ENCODE data around the gene MLF2. TPM values are rescaled to one million over a fixed set of nuclear protein-coding genes. Genes with fewer than 3 reads are reported as not detected.

MLF2 gene
- total RNA-seq, 1 experiment from 2014 or later, result 309 TPM

DNA sequence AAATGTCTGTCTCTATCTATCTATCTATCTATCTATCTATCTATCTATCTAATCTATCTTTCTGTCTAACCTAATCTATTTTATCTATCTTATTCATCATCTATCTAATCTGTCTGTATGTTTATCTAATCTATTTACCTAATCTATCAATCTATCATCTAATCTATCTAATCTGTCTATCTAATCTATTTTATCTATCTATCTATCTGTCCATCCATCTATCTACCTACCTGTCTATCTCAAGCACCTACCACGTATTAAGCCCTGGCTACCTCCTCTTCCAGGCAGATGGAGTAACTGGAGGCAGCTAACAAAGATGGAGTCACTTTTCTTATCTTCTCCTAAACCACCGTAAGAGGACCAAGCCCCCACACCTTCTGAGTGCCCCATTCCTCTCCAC is 42.1 kb upstream of the MLF2 start:
- Histone ChIP-seq H3K27me3 (ENCODE audit: insufficient read depth, low read length) (no peaks in the 10 kb centered on the region), H3K9me3 (ENCODE audit: control insufficient read depth in 1 of 2, insufficient read depth in 1 of 2, low read depth in 1 of 2, low read length in 2 of 2) (no peaks in the 10 kb centered on the region), H2AFZ (ENCODE audit: low read depth, low read length, poor library complexity, severe bottlenecking) (no peak overlapping the region), H3K79me2 (ENCODE audit: insufficient read depth, low read length) (no peaks in the 10 kb centered on the region), H3K9ac (ENCODE audit: low read length) (no peak overlapping the region), H3K4me2 (ENCODE audit: low read length) (no peak overlapping the region), H3K4me3 (replicated peaks in 1 of 2; ENCODE audit: low read depth in 1 of 2, low read length in 2 of 2) (no peak overlapping the region), H3K9me2 (ENCODE audit: insufficient read depth) (no peaks in the 10 kb centered on the region), H3K4me1 (ENCODE audit: control insufficient read depth in 1 of 2, insufficient read depth in 2 of 2, low read length in 2 of 2) (no peaks in the 10 kb centered on the region), H3K36me3 (ENCODE audit: control insufficient read depth in 1 of 2, insufficient read depth in 2 of 2, low read length in 2 of 2) (no peaks in the 10 kb centered on the region), H3K27ac (ENCODE audit: low read depth, low read length) (no peak overlapping the region), H4K20me1 (ENCODE audit: insufficient read depth) (no peaks in the 10 kb centered on the region)
- ChIA-PET RAD21 (ENCODE audit: low non-redundant PET in 1 of 2, low total read pairs in 2 of 2, uncharacterized antibody in 2 of 2, unreplicated experiment in 2 of 2) (no interaction called here), CTCF (no interaction called here), POLR2A (interaction anchor here (0.8 kb wide), 1 partner anchor 23 kb away, joined by 3 read pairs; no protein-coding TSS in a partner anchor)
- intact Hi-C loops (cut with micrococcal nuclease), result no loop called here
- DNase-seq (ENCODE audit: low read depth, low spot score) (no peak), ATAC-seq (no peak)
- BruUV-seq (replicated peaks), result no TSS peak
- TF ChIP-seq POLR2A (IDR thresholded peaks at IDR 0.05; ENCODE audit: borderline replicate concordance, extremely low read depth, insufficient read depth, insufficient read length), result no peak
- TF ChIP-seq, protein P1, sequence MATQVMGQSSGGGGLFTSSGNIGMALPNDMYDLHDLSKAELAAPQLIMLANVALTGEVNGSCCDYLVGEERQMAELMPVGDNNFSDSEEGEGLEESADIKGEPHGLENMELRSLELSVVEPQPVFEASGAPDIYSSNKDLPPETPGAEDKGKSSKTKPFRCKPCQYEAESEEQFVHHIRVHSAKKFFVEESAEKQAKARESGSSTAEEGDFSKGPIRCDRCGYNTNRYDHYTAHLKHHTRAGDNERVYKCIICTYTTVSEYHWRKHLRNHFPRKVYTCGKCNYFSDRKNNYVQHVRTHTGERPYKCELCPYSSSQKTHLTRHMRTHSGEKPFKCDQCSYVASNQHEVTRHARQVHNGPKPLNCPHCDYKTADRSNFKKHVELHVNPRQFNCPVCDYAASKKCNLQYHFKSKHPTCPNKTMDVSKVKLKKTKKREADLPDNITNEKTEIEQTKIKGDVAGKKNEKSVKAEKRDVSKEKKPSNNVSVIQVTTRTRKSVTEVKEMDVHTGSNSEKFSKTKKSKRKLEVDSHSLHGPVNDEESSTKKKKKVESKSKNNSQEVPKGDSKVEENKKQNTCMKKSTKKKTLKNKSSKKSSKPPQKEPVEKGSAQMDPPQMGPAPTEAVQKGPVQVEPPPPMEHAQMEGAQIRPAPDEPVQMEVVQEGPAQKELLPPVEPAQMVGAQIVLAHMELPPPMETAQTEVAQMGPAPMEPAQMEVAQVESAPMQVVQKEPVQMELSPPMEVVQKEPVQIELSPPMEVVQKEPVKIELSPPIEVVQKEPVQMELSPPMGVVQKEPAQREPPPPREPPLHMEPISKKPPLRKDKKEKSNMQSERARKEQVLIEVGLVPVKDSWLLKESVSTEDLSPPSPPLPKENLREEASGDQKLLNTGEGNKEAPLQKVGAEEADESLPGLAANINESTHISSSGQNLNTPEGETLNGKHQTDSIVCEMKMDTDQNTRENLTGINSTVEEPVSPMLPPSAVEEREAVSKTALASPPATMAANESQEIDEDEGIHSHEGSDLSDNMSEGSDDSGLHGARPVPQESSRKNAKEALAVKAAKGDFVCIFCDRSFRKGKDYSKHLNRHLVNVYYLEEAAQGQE (IDR thresholded peaks at IDR 0.05; ENCODE audit: low read depth), result no peak
- no peak for TF ChIP-seq CEBPB (IDR thresholded peaks at IDR 0.05; ENCODE audit: low read depth)
- TF ChIP-seq FOSL1 (IDR thresholded peaks at IDR 0.05; ENCODE audit: low read depth), result no peak
- no peak for TF ChIP-seq YY1 (IDR thresholded peaks at IDR 0.05; ENCODE audit: extremely low read depth, insufficient replicate concordance, low read depth, low read length)
- TF ChIP-seq TCF7L2 (IDR thresholded peaks at IDR 0.05; ENCODE audit: borderline replicate concordance, extremely low read depth, insufficient read depth, insufficient read length), result no peak
- TF ChIP-seq, protein P2, sequence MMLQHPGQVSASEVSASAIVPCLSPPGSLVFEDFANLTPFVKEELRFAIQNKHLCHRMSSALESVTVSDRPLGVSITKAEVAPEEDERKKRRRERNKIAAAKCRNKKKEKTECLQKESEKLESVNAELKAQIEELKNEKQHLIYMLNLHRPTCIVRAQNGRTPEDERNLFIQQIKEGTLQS (IDR thresholded peaks at IDR 0.05), result no peak
- TF ChIP-seq SIN3A (IDR thresholded peaks at IDR 0.05; ENCODE audit: low read depth), result no peak
- no peak for TF ChIP-seq JUND (IDR thresholded peaks at IDR 0.05)
- TF ChIP-seq, protein P3, sequence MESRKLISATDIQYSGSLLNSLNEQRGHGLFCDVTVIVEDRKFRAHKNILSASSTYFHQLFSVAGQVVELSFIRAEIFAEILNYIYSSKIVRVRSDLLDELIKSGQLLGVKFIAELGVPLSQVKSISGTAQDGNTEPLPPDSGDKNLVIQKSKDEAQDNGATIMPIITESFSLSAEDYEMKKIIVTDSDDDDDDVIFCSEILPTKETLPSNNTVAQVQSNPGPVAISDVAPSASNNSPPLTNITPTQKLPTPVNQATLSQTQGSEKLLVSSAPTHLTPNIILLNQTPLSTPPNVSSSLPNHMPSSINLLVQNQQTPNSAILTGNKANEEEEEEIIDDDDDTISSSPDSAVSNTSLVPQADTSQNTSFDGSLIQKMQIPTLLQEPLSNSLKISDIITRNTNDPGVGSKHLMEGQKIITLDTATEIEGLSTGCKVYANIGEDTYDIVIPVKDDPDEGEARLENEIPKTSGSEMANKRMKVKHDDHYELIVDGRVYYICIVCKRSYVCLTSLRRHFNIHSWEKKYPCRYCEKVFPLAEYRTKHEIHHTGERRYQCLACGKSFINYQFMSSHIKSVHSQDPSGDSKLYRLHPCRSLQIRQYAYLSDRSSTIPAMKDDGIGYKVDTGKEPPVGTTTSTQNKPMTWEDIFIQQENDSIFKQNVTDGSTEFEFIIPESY (IDR thresholded peaks at IDR 0.05; ENCODE audit: extremely low read depth, insufficient replicate concordance, low read length), result no peak
- TF ChIP-seq, protein P4, sequence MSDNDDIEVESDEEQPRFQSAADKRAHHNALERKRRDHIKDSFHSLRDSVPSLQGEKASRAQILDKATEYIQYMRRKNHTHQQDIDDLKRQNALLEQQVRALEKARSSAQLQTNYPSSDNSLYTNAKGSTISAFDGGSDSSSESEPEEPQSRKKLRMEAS (IDR thresholded peaks at IDR 0.05), result no peak
- no peak for TF ChIP-seq SRF (IDR thresholded peaks at IDR 0.05; ENCODE audit: low read depth)
- TF ChIP-seq POLR2AphosphoS5 (IDR thresholded peaks at IDR 0.05; ENCODE audit: low read depth, low read length), result no peak

Measured in HCT116 (cell line).